GM23248 (cell line): ENCODE data around the gene SAMD4B. TPM values are rescaled to one million over a fixed set of nuclear protein-coding genes. Genes with fewer than 3 reads are reported as not detected.
A peak's percentile ranks its signal among the peaks of the same experiment; 100 is the strongest.

Source experiments
- DNase-seq: peaks from one replicate; pipeline ENCODE4 v3.0.0-alpha.2; 2015
- H2AFZ ChIP-seq: fragments of 200-600 bp; sonication (generic); 2 replicates; pipeline ENCODE4 v1.6.1; 2016; ENCODE audit warnings: antibody characterized with exemption
- H3F3A ChIP-seq: fragments of 200-600 bp; sonication (generic); 2 replicates; pipeline ENCODE4 v1.6.1; 2016; ENCODE audit warnings: mild to moderate bottlenecking, antibody characterized with exemption, mixed run types; ENCODE audit not compliant: insufficient read depth
- H3K27ac ChIP-seq: fragments of 200-600 bp; sonication (generic); 2 replicates; pipeline ENCODE4 v1.5.1; 2016; ENCODE audit warnings: mild to moderate bottlenecking
- H3K27me3 ChIP-seq: fragments of 200-600 bp; sonication (generic); replicated peaks from 2 replicates; pipeline ENCODE4 v1.6.1; 2016; ENCODE audit warnings: mild to moderate bottlenecking; ENCODE audit not compliant: insufficient read depth
- H3K36me3 ChIP-seq: fragments of 200-600 bp; sonication (generic); 2 replicates; pipeline ENCODE4 v1.6.1; 2016; ENCODE audit warnings: low read depth, mild to moderate bottlenecking
- H3K4me1 ChIP-seq: fragments of 200-600 bp; sonication (generic); 2 replicates; pipeline ENCODE4 v1.6.1; 2016; ENCODE audit warnings: mild to moderate bottlenecking; ENCODE audit not compliant: insufficient read depth
- H3K4me2 ChIP-seq: fragments of 200-600 bp; sonication (generic); one replicate; pipeline ENCODE4 v1.6.1; 2016; ENCODE audit warnings: mild to moderate bottlenecking; ENCODE audit not compliant: unreplicated experiment
- H3K4me3 ChIP-seq: fragments of 200-600 bp; sonication (generic); 2 replicates; pipeline ENCODE4 v1.5.1; 2016; ENCODE audit warnings: mild to moderate bottlenecking
- H3K79me2 ChIP-seq: fragments of 200-600 bp; sonication (generic); 2 replicates; pipeline ENCODE4 v1.6.1; 2016; ENCODE audit warnings: mild to moderate bottlenecking; ENCODE audit not compliant: insufficient read depth
- H3K9ac ChIP-seq: fragments of 200-600 bp; sonication (generic); 2 replicates; pipeline ENCODE4 v1.6.1; 2016; ENCODE audit warnings: mild to moderate bottlenecking
- H3K9me2 ChIP-seq: fragments of 200-600 bp; sonication (generic); 2 replicates; pipeline ENCODE4 v1.6.1; 2016; ENCODE audit warnings: mixed run types, mild to moderate bottlenecking, moderate library complexity; ENCODE audit not compliant: insufficient read depth
- H3K9me3 ChIP-seq: fragments of 200-600 bp; sonication (generic); one replicate; pipeline ENCODE4 v1.6.1; 2017; ENCODE audit warnings: low read depth
- H4K20me1 ChIP-seq: fragments of 200-600 bp; sonication (generic); 2 replicates; pipeline ENCODE4 v1.6.0; 2016; ENCODE audit not compliant: insufficient read depth
- EZH2 ChIP-seq: fragments of 200-600 bp; sonication (generic); IDR thresholded peaks from 2 replicates; pipeline ENCODE4 v1.6.1; 2018; ENCODE audit warnings: antibody characterized with exemption, mild to moderate bottlenecking; ENCODE audit not compliant: insufficient read depth, poor library complexity, severe bottlenecking
- EZH2phosphoT487 ChIP-seq: fragments of 200-600 bp; sonication (generic); IDR thresholded peaks from 2 replicates; pipeline ENCODE4 v1.6.1; 2018; ENCODE audit warnings: antibody characterized with exemption, moderate library complexity, mild to moderate bottlenecking, low read depth; ENCODE audit not compliant: insufficient read depth
- WGBS, 2 experiments: methylation state at CpG; one replicate each; pipeline ENCODE4 v1.1.6; 2015 to 2017; ENCODE audit warnings: low lambda C conversion rate in 2 of 2, low coverage in 1 of 2; ENCODE audit errors: missing lambda C conversion rate in 2 of 2; 5-methylcytosine and 5-hydroxymethylcytosine counted together
- in situ Hi-C: fragments of 300-500 bp; cut with MboI; formaldehyde crosslinking; loops from 2 replicates; pipeline ENCODE4 v1.15.0; 2020
- polyA plus RNA-seq: library from polyadenylated mRNA; unstranded; fragments of >200 nt; fragmentation: Nextera tagmentation; extraction: Ambion mirVana; gene quantifications from 2 replicates; pipeline ENCODE4 v1.2.1, GENCODE V29; 2016
- total RNA-seq: library from RNA; depleted of rRNA; stranded (reverse); fragments of >200 nt; shearing (Covaris generic); gene quantifications from 2 replicates; pipeline ENCODE4 v1.2.3, GENCODE V29; 2014

The SAMD4B gene
- total and polyA plus RNA-seq, 2 experiments from 2014 or later, result 66.7 to 71.9 TPM

DNA sequence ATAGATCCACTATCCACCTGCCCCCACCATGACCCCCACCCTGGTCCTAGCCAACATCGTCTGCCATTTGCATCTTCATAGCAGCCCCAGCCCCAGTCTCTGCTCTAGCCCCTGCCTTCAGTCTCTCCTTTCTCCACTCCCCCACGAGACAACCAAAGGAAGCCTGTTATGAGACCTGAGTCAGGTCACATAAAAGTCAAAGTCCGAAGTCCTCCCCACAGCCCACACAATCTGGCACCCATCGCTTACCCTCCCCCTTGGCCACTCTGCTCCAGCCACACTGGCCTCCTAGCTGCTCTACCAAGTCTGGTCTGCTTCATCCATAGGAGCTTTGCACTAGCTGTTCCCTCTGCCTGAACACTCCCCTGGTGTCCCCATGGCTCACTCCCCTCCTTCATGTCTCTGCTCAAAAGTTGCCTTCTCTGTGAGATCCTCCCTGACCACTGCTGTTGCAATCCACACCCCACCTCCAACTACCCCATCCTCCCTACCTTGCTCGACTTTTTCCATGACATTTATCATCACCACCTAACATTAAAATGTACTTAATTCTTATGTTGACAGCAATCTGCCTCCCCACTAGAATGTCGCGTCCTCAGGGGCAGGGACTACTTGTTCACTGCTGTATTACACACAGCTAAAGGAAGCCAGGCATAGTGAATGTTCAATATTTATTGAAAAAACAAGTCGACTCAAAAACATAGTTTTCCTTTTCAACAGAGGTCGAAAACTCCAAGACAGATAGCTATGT, 69.0 kb downstream of the SAMD4B start:
- H3F3A ChIP-seq, result peaks cover 29% of the 10 kb centered on the region
- H3K4me1 ChIP-seq, result peaks cover 17% of the 10 kb centered on the region
- H3K27me3 ChIP-seq, result no peaks in the 10 kb centered on the region
- peaks cover 11% of the 10 kb centered on the region; the same call in 1 of the 2 replicates for H3K36me3 ChIP-seq
- no peak overlapping the region for H2AFZ ChIP-seq
- TF ChIP-seq EZH2phosphoT487 (no peak), EZH2 (no peak)
- peaks cover 57% of the 10 kb centered on the region for H3K79me2 ChIP-seq
- no peaks in the 10 kb centered on the region for H3K9me2 ChIP-seq
- H3K9me3 ChIP-seq, result no peaks in the 10 kb centered on the region
- H3K4me2 ChIP-seq, result peak overlapping the region; percentile 94
- H4K20me1 ChIP-seq, result no peaks in the 10 kb centered on the region
- in situ Hi-C loops, result no loop called here
- peak overlapping the region; percentile 96 for H3K27ac ChIP-seq
- peak overlapping the region; percentile 97 for H3K9ac ChIP-seq
- DNase-seq, result peak; percentile 73
- 13 to 14% methylated on average over 9 of the region's 9 CpGs for WGBS, 2 experiments
- H3K4me3 ChIP-seq, result peak overlapping the region; percentile 87

DNA sequence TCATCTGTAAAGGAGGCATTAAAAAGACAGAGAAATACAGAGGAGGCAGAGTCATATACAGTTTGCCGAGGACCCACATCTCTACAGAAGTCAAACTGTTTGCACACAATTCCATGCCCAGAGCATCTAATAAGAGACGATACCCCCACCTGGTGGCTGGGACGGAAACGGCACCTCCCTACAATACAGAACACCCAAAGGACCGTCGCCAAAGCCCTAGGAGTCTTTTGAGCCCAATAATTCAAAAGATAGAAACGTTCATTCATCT, 69.5 kb downstream of the SAMD4B start:
- H3K79me2 ChIP-seq, result peaks cover 57% of the 10 kb centered on the region
- WGBS, 2 experiments, result 1 to 2% methylated on average over 7 of the region's 7 CpGs
- H3K36me3 ChIP-seq, result peaks cover 11% of the 10 kb centered on the region; the same call in 1 of the 2 replicates
- no peaks in the 10 kb centered on the region for H3K9me2 ChIP-seq
- H3K9ac ChIP-seq, result peak overlapping the region; percentile 97
- H3F3A ChIP-seq, result peaks cover 29% of the 10 kb centered on the region
- DNase-seq, result peak; percentile 96
- H3K27me3 ChIP-seq, result no peaks in the 10 kb centered on the region
- in situ Hi-C loops, result no loop called here
- peak overlapping the region; percentile 87 for H3K4me3 ChIP-seq
- TF ChIP-seq EZH2, result no peak
- TF ChIP-seq EZH2phosphoT487, result no peak
- no peaks in the 10 kb centered on the region for H3K9me3 ChIP-seq
- no peaks in the 10 kb centered on the region for H4K20me1 ChIP-seq
- peaks cover 16% of the 10 kb centered on the region for H3K4me1 ChIP-seq
- H3K27ac ChIP-seq, result peak overlapping the region; percentile 96
- peak overlapping the region; percentile 94 for H3K4me2 ChIP-seq
- H2AFZ ChIP-seq, result no peak overlapping the region

DNA sequence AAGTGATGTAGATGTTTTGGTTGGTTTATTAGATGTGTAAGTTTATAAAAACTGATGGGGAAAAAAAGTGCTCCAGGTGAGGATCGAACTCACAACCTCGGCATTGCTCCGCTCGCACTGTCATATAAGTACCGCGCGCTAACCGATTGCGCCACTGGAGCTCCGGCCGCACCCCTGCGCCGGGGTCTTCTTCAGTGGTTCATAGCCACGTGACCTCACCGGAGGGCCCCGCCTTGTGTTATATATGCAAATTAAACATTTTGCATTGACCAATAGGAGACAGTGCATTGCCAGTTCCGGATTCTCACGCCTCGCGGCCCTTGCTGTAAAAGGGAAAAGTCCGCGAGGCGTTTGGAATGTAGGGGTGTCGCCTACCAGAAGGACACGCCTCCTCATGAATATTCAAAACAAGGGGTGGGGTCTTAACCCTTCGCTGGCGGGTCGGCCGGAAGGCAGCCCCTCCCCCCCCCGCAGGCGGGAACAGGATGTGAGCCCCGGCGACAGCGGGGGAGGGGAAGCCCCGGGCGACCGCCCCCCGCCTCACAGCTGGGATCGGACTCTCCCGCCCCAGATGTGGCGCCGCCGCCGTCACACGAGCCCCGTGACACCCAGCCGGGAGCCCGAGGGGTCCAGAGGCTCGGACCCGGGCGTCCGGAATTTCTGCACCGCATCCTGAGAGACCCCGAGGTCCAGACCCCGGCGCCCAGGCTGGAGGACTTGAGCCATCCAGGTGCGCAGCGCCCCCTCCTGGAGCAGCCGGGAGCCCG, 70.1 kb downstream of the SAMD4B start, which contains the start of gene PLEKHG2:
TSS of gene PLEKHG2 (plus strand) at position 570 of the 767 bp plus-strand sequence. CDS start 1,418 bp downstream, outside the sequence.
- H3F3A ChIP-seq, result peaks cover 29% of the 10 kb centered on the region
- 1 to 2% methylated on average over 45 to 59 of the region's 60 CpGs for WGBS, 2 experiments
- peaks cover 16% of the 10 kb centered on the region for H3K4me1 ChIP-seq
- peak within 1 kb of the TSS; percentile 96 for H3K27ac ChIP-seq
- no peaks in the 10 kb centered on the region for H3K9me2 ChIP-seq
- peak within 1 kb of the TSS; percentile 97 for H3K9ac ChIP-seq
- H3K4me3 ChIP-seq, result peak within 1 kb of the TSS; percentile 87
- peak within 1 kb of the TSS; percentile 94 for H3K4me2 ChIP-seq
- TF ChIP-seq EZH2 (no peak), EZH2phosphoT487 (no peak)
- H3K9me3 ChIP-seq, result no peaks in the 10 kb centered on the region
- no peaks in the 10 kb centered on the region for H4K20me1 ChIP-seq
- in situ Hi-C loops, result no loop called here
- peak; percentile 100 for DNase-seq
- peaks cover 11% of the 10 kb centered on the region; the same call in 1 of the 2 replicates for H3K36me3 ChIP-seq
- peaks cover 51% of the 10 kb centered on the region for H3K79me2 ChIP-seq
- peak within 1 kb of the TSS; percentile 77 for H2AFZ ChIP-seq
- H3K27me3 ChIP-seq, result no peaks in the 10 kb centered on the region

DNA sequence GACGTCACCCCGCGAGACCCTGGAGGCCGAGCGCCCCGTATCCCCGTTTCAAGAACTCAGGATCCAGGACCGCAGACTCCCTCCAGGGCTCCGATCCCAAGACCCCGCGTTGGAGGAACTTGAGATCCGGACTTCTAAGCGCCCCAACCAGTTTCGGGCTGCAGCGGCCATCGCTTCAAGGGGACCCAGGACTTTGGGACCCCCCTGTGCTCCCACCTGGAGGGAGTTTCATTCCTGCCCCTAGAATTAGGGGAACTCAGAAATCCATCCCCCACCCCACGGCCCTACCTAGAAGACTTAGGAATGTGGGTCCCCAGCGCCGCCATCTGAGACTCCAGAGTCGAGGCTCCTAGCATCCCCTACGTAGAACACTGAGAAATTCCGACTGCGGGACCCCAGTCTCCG, 70.6 kb downstream of the SAMD4B start:
- 1 to 2% methylated on average over 23 to 24 of the region's 24 CpGs for WGBS, 2 experiments
- Histone ChIP-seq H3K4me2 (peak overlapping the region; percentile 92), H3K27me3 (no peaks in the 10 kb centered on the region), H3K4me1 (peaks cover 16% of the 10 kb centered on the region), H2AFZ (peak overlapping the region; percentile 77), H3K4me3 (peak overlapping the region; percentile 87), H4K20me1 (no peaks in the 10 kb centered on the region), H3K9me2 (no peaks in the 10 kb centered on the region), H3K27ac (peak overlapping the region; percentile 69), H3K36me3 (peaks cover 11% of the 10 kb centered on the region; the same call in 1 of the 2 replicates), H3K9me3 (no peaks in the 10 kb centered on the region), H3F3A (peaks cover 29% of the 10 kb centered on the region), H3K79me2 (peaks cover 46% of the 10 kb centered on the region), H3K9ac (peak overlapping the region; percentile 88)
- no peak for TF ChIP-seq EZH2phosphoT487
- TF ChIP-seq EZH2, result no peak
- in situ Hi-C loops, result no loop called here
- DNase-seq, result no peak
